ENCODE measurements around the gene SYNJ1. TPM values are rescaled to one million over a fixed set of nuclear protein-coding genes. Genes with fewer than 3 reads are reported as not detected.

SYNJ1 gene
- total RNA-seq, 3 donors from 2014 or later (not counting 1 experiment from before 2014, with no cell fraction given): 16.2 to 22.4 (median 20.1) TPM

DNA sequence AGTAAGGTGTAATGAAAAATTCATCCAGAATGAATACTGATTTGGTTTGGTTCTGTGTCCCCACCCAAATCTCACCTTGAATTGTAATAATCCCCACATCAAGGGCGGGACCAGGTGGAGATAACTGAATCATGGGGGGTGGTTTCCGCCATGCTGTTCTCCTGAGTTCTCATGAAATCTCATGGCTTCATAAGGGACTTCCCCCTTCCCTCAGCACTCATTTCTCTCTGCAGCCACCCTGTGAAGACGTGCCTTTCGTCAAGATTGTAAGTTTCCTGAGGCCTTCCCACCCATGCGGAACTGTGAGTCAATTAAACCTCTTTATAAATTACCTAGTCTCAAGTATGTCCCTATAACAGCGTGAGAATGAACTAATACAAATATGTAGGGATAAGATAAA is 5.5 kb upstream of the SYNJ1 start:
- Mint-ChIP-seq H3K9me3 (no peaks in the 10 kb centered on the region), H3K36me3 (no peaks in the 10 kb centered on the region), H3K4me3 (no peak overlapping the region), H3K4me1 (peaks cover 5 to 6% of the 10 kb centered on the region in 2 donors), H3K27ac (no peak overlapping the region), H3K27me3 (ENCODE audit: low read depth in 2 of 2) (no peaks in the 10 kb centered on the region)
- Histone ChIP-seq H3K27ac (ENCODE audit: low read length) (no peak overlapping the region), H3K27me3 (ENCODE audit: control insufficient read depth, insufficient read depth, low read length) (no peaks in the 10 kb centered on the region), H3K9me3 (ENCODE audit: control insufficient read depth, insufficient read depth, low read length) (no peaks in the 10 kb centered on the region), H3K4me3 (ENCODE audit: low read length) (no peak overlapping the region), H3K36me3 (ENCODE audit: control insufficient read depth, insufficient read depth, low read length) (peaks cover 25% of the 10 kb centered on the region), H3K4me1 (ENCODE audit: control insufficient read depth, insufficient read depth, low read length) (peaks cover 3% of the 10 kb centered on the region)
- no peak for ATAC-seq
- 94% methylated on average over 4 of the region's 6 CpGs for WGBS (ENCODE audit: insufficient coverage)
- intact Hi-C loops (cut with micrococcal nuclease): no loop called here
- TF ChIP-seq, protein P1, sequence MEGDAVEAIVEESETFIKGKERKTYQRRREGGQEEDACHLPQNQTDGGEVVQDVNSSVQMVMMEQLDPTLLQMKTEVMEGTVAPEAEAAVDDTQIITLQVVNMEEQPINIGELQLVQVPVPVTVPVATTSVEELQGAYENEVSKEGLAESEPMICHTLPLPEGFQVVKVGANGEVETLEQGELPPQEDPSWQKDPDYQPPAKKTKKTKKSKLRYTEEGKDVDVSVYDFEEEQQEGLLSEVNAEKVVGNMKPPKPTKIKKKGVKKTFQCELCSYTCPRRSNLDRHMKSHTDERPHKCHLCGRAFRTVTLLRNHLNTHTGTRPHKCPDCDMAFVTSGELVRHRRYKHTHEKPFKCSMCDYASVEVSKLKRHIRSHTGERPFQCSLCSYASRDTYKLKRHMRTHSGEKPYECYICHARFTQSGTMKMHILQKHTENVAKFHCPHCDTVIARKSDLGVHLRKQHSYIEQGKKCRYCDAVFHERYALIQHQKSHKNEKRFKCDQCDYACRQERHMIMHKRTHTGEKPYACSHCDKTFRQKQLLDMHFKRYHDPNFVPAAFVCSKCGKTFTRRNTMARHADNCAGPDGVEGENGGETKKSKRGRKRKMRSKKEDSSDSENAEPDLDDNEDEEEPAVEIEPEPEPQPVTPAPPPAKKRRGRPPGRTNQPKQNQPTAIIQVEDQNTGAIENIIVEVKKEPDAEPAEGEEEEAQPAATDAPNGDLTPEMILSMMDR (IDR thresholded peaks at IDR 0.05): no peak
- DNase-seq: no peak

GRCh38 chr21:32732544-32732943 is 4.7 kb upstream of the SYNJ1 start:
- H3K4me1 Mint-ChIP-seq: peaks cover 10 to 12% of the 10 kb centered on the region in 2 donors
- H3K4me3 ChIP-seq (ENCODE audit: low read length): no peak overlapping the region
- no peak overlapping the region for H3K27ac ChIP-seq (ENCODE audit: low read length)
- no peak overlapping the region for H3K27ac Mint-ChIP-seq
- no peaks in the 10 kb centered on the region for H3K9me3 Mint-ChIP-seq
- ATAC-seq (no peak), DNase-seq (no peak)
- no peaks in the 10 kb centered on the region for H3K27me3 ChIP-seq (ENCODE audit: control insufficient read depth, insufficient read depth, low read length)
- H3K4me1 ChIP-seq (ENCODE audit: control insufficient read depth, insufficient read depth, low read length): peaks cover 6% of the 10 kb centered on the region
- no peaks in the 10 kb centered on the region for H3K36me3 Mint-ChIP-seq
- TF ChIP-seq, protein P1 (IDR thresholded peaks at IDR 0.05): no peak
- no peaks in the 10 kb centered on the region for H3K27me3 Mint-ChIP-seq (ENCODE audit: low read depth in 2 of 2)
- 98% methylated on average over 3 of the region's 3 CpGs for WGBS (ENCODE audit: insufficient coverage)
- no peaks in the 10 kb centered on the region for H3K9me3 ChIP-seq (ENCODE audit: control insufficient read depth, insufficient read depth, low read length)
- peaks cover 23% of the 10 kb centered on the region for H3K36me3 ChIP-seq (ENCODE audit: control insufficient read depth, insufficient read depth, low read length)
- intact Hi-C loops (cut with micrococcal nuclease): no loop called here
- H3K4me3 Mint-ChIP-seq: no peak overlapping the region

GRCh38 chr21:32728848-32729247 is 1.0 kb upstream of the SYNJ1 start:
- 44% methylated on average over 3 of the region's 3 CpGs for WGBS (ENCODE audit: insufficient coverage)
- intact Hi-C loops (cut with micrococcal nuclease): loop anchor here (1.0 to 5.0 kb wide), 3 partner anchors 42 to 913 kb away; partner anchors contain the start of genes CFAP298, CRYZL1, ITSN1 and PAXBP1
- H3K4me3 ChIP-seq (ENCODE audit: low read length): no peak overlapping the region
- DNase-seq (no peak), ATAC-seq (no peak)
- no peaks in the 10 kb centered on the region for H3K36me3 Mint-ChIP-seq
- H3K9me3 Mint-ChIP-seq: no peaks in the 10 kb centered on the region
- TF ChIP-seq, protein P1 (IDR thresholded peaks at IDR 0.05): no peak
- peaks cover 6% of the 10 kb centered on the region for H3K4me1 ChIP-seq (ENCODE audit: control insufficient read depth, insufficient read depth, low read length)
- H3K9me3 ChIP-seq (ENCODE audit: control insufficient read depth, insufficient read depth, low read length): no peaks in the 10 kb centered on the region
- no peaks in the 10 kb centered on the region for H3K36me3 ChIP-seq (ENCODE audit: control insufficient read depth, insufficient read depth, low read length)
- H3K27me3 ChIP-seq (ENCODE audit: control insufficient read depth, insufficient read depth, low read length): no peaks in the 10 kb centered on the region
- H3K4me1 Mint-ChIP-seq: peaks cover 23 to 26% of the 10 kb centered on the region in 2 donors
- H3K27ac ChIP-seq (ENCODE audit: low read length): no peak overlapping the region
- H3K27me3 Mint-ChIP-seq (ENCODE audit: low read depth in 2 of 2): no peaks in the 10 kb centered on the region
- peak overlapping the region; percentile 85 to 96 for H3K27ac Mint-ChIP-seq
- H3K4me3 Mint-ChIP-seq: peak overlapping the region; percentile 95

DNA sequence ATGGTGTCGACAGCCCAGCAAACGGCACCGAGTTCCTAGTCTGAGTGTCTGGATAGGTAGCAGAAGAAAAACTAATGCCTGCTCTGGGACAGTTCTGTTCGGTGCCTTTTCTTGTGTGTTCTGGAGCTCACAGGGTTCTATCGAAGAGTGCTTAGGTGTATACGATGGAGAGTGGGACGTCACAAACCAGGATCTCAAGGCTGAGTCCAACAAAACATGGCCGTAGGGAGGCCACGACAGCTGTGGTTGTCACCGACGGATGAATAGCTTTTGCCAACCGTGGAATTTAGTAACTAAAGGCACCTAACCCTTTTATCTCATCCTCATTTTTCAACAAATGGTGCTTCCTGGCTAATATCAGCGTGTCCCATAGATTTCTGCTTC is 635 bp upstream of the SYNJ1 start:
- Mint-ChIP-seq H3K27ac (peak overlapping the region; percentile 85 to 96), H3K36me3 (no peaks in the 10 kb centered on the region), H3K4me3 (peak overlapping the region; percentile 95), H3K27me3 (ENCODE audit: low read depth in 2 of 2) (no peaks in the 10 kb centered on the region), H3K9me3 (no peaks in the 10 kb centered on the region), H3K4me1 (peaks cover 27 to 30% of the 10 kb centered on the region in 2 donors)
- no peaks in the 10 kb centered on the region for H3K27me3 ChIP-seq (ENCODE audit: control insufficient read depth, insufficient read depth, low read length)
- DNase-seq (no peak), ATAC-seq (no peak)
- H3K4me3 ChIP-seq (ENCODE audit: low read length): peak overlapping the region; percentile 92
- H3K36me3 ChIP-seq (ENCODE audit: control insufficient read depth, insufficient read depth, low read length): no peaks in the 10 kb centered on the region
- peak overlapping the region; percentile 72 for H3K27ac ChIP-seq (ENCODE audit: low read length)
- peaks cover 6% of the 10 kb centered on the region for H3K4me1 ChIP-seq (ENCODE audit: control insufficient read depth, insufficient read depth, low read length)
- intact Hi-C loops (cut with micrococcal nuclease): loop anchor here (1.0 to 5.0 kb wide), 3 partner anchors 43 to 914 kb away; partner anchors contain the start of genes CFAP298, CRYZL1, ITSN1 and PAXBP1
- TF ChIP-seq, protein P1 (IDR thresholded peaks at IDR 0.05): no peak
- no peaks in the 10 kb centered on the region for H3K9me3 ChIP-seq (ENCODE audit: control insufficient read depth, insufficient read depth, low read length)
- 6% methylated on average over 13 of the region's 13 CpGs for WGBS (ENCODE audit: insufficient coverage)
